Measurements from ENCODE around the gene NCKAP5. TPM values are rescaled to one million over a fixed set of nuclear protein-coding genes. Genes with fewer than 3 reads are reported as not detected.

The NCKAP5 gene
- total RNA-seq, 1 donor from 2014 or later, result 0.46 TPM

GRCh38 chr2:132627536-132627935, 940.7 kb downstream of the NCKAP5 start:
- Mint-ChIP-seq H3K27me3 (ENCODE audit: unreplicated experiment) (no peaks in the 10 kb centered on the region), H3K4me3 (ENCODE audit: unreplicated experiment) (no peak overlapping the region), H3K27ac (ENCODE audit: unreplicated experiment) (no peak overlapping the region), H3K36me3 (ENCODE audit: unreplicated experiment) (no peaks in the 10 kb centered on the region), H3K9me3 (ENCODE audit: unreplicated experiment) (peaks cover 3% of the 10 kb centered on the region), H3K4me1 (ENCODE audit: unreplicated experiment) (no peaks in the 10 kb centered on the region)
- DNase-seq (ENCODE audit: extremely low spot score, unreplicated experiment), result peak; percentile 32
- TF ChIP-seq CTCF (IDR thresholded peaks at IDR 0.05), result no peak

GRCh38 chr2:132623096-132623839, 945.0 kb downstream of the NCKAP5 start:
- H3K36me3 Mint-ChIP-seq (ENCODE audit: unreplicated experiment), result no peaks in the 10 kb centered on the region
- no peak for TF ChIP-seq CTCF (IDR thresholded peaks at IDR 0.05)
- no peaks in the 10 kb centered on the region for H3K27me3 Mint-ChIP-seq (ENCODE audit: unreplicated experiment)
- H3K4me3 Mint-ChIP-seq (ENCODE audit: unreplicated experiment), result no peak overlapping the region
- H3K4me1 Mint-ChIP-seq (ENCODE audit: unreplicated experiment), result no peaks in the 10 kb centered on the region
- H3K27ac Mint-ChIP-seq (ENCODE audit: unreplicated experiment), result no peak overlapping the region
- H3K9me3 Mint-ChIP-seq (ENCODE audit: unreplicated experiment), result peaks cover 3% of the 10 kb centered on the region
- peak; percentile 72 for DNase-seq (ENCODE audit: extremely low spot score, unreplicated experiment)

All from osteocyte (in vitro differentiated cells).